DMS 273 (cell line): Measurements from ENCODE around the gene BCAS4.

Experiments
- DNase-seq: peaks from one replicate; lab custom pipeline; 2025; ENCODE audit not compliant: unreplicated experiment; lab: John Stamatoyannopoulos, UW

The BCAS4 gene

DNA sequence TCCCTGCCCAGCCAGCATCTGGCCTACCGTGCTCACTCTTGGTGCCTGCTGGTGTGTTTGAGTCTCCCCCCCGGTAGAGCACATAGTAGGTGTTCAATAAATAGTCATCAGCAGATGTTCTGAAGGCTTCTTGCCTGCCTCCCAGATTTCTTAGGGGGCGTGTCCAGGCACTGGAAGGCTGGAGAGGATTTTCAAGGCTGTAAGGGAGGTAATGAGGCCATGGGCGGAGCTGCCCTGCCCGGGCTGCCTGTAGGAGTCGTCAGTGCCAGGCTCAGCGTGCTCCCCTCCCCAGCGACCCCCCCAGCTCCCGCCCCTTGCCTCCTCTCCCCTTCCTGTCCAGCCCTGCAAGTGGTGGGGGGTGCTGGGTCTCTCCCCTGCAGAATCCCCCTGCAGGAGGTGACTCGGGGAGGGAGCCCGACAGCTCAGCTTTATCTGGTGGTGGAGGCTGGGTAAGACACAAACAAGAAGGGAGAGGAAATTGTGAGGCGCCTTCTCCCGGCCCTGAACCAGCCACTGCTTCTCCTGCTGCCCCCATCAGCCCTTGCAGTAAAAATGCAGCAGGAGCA, 55.9 kb downstream of the BCAS4 start:
- no peak for DNase-seq

DNA sequence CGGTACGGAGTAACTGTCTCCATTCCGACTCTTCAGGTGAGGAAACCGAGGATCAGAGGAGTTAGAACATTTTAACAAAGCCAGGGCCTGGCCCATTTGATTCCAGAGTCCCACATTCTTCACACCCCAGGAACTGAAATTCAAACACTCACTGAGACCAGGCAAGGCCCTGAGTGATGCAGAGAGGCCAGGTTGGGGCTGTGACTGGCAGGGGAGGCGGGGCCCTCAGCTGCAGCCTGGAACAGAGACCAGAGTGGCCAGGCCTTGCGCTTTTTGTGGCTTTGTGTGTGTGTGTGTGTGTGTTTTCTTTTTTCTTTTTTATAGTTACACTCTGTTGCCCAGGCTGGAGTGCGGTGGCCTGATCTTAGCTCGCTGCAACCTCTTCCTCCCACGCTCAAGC, 57.2 kb downstream of the BCAS4 start:
- DNase-seq, result no peak

DNA sequence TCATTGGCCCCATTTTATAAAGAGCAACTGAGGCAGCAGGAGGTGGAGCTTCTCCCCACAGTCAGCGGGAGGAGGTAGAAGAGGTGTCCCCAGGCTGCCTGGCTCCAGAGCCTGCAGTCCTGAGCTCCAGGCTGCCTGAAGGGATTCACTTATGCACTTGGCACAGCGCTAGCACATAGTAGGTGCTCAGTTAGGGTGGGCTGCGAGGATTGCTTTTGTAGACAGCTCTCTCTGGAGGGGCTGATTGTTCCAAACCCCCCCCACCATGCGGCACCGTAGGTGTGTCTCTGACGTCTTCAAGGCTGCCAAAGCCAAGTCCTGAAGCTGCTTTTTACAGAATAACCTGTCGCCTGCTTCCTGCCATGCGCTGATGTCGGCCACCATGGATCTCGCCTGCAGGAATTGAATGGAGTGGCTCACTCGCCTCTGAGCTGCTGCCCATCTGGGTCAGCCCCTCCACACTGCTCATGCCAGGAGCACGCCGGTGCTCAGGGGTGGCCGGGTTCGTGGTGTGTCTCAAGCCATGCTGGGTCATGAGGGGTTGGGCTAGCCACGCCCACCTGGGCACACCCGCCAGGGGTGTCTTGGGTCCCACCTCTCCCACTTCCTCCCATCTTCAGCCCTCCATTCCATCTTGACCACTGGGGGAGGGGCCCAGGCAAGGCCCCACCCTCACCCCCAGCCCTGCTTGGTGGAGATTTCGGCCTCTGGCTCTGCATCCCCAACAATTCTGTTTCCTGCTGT, 59.8 kb downstream of the BCAS4 start:
- DNase-seq, result no peak

DNA sequence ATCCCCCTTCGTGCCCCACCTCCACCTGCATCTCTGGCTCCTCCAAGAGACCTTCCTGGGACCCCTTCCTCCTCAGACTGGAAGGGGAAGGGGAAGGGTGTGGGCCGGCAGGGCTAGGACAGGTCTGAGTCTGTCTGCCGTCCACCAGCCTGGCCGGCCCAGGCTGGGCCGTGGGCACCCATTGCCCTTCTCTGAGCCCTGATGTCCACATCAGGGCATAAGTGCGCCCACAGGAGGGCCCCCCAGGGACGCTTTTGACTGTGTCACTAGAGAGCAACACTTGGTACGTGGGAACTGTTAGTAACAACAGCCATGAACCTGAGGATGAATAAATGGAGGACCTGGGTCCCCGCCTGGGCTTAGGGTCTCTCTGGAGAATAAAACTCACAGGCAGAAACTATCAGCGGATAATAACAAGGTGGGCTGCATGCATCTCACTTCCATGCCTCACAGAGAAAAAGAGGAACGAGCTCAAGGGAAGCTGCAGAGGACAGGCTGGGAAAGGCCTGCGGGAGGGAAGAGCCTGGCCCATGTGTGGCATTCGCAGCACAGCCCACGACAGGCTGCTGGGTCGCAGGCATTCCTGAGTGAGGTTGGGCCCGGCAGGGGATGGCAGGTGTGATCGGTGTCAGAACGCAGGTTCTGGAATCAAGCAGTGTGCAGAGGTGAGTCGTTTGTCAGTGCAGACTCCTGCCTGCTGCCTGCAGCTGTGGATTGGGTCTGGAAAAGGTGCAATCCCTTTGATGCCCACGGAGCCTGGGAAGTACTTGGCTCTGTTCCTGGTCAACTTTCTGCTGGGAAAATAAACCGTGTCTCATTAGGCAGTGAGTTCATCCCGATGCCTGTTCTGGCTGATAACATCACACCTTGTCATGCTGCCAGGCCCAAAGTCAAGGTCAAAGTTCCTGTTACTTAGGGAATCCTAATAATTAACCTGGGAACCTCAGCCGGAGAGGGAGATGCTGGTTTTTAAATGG, 60.9 kb downstream of the BCAS4 start:
- peak; percentile 61 for DNase-seq

DNA sequence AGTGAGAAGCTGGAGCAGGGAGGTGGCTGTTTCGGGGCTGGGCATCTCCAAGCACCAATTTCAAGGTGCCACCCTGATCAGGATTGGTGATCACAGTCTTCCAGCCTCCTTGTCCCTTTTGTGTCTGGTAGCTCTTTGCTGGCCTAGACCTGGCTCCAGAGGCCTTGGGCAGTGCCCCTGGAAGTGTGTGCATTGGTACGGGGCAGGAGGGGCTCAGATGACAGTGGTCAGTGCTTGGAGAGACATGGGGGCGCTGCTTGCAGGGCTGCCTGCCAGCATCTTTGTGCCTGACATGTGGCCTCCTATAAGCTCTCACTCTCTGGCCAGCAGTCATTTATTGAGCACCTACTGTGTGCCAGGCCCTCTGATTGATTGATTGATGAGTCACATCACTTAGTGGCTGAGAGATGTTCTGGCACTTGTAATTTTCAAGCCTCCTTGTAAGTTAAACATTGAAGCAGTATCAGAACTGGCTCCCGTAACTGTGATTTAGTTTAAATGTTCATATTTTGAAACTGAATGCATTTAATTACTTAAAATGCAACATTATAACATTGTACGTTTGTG, 61.7 kb downstream of the BCAS4 start:
- DNase-seq, result no peak

DNA sequence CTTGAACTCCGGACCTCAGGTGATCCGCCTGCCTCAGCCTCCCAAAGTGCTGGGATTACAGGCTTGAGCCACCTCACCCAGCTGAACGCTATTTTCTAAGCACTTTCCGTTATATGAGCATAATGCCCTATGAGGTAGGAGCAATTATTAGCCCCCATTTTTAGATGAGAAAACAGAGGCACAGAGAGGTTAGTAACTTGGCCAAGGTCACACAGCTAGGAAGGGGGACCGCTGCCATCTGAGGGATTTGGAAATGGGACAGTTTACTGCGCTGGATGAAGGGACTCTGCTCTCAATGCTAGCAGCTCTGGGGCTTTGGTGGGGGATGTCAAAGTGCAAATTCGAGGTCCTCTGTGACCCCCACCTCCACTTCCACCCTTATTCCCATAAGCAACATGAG, 62.5 kb downstream of the BCAS4 start:
- no peak for DNase-seq

DNA sequence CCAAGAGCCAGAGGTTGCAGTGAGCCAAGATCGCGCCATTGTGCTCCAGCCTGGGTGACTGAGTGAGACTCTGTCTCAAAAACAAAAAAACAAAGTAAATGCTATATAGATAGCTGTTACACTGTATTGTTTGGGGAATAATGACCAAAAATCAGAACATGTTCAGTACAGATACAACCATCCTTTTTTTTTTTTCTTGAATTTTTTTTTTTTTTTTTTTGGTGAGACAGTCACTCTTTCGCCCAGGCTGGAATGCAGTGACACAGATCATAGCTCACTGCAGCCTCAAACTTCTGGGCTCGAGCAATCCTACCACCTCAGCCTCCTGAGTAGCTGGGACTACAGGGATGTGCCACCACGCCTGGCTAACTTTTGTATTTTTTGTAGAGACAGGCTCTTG, 63.7 kb downstream of the BCAS4 start:
- DNase-seq, result no peak

DNA sequence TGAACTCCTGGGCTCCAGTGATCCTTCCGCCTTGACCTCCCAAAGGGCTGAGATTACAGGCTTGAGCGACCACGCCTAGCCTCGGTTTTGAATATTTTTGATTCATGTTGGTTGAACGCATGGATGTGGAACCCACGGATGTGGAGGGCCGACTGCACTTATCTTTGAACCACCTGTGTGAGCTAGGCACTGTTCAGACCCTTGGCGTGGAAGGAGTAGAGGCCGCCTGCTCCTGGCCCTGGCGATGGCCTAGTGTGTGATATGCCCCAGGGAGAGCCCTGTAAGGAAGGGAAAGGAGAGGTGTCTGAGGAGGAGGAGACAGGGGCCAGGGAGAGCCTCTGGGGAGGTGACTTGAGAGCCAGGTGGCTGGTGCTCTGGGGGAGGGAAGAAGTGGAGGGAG, 64.3 kb downstream of the BCAS4 start:
- DNase-seq, result no peak

DNA sequence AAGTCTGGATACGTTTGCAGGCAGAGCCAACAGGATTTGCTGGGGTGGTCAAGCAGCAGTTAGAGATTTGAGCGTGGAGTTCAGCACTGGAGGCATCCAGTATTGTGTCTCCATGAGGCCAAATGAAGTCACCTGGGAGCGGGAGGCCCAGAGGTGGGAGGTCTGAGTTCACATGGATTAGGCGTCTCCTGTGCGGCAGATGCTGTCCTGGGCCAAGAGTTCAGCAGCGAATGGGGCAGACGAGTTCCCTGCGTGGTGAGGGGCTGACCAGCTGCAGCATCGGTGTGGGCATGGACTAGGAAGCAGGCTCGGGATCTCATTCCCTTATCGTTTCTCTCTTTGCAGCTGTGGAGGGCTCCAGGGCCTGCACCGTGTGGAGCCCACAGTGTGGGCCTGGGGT, 66.2 kb downstream of the BCAS4 start:
- DNase-seq, result peak; percentile 15

DNA sequence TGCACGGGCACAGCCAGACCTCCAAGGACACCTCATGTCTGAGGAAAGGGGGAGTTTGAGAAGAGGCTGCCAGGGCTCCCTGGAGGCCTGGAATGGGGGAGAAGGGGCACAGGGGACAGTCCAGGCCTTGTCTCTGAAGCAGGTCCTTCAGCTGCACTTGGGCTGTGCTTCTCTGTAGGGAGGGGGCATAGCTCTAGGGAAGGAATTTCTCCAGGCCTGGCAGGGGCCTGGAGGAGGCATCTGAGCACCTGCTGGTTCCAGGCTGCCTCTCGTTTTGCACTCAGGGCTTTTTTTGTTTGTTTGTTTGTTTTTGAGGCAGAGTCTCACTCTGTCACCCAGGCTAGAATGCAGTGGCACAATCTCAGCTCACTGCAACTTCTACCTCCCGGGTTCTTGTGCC, 67.7 kb downstream of the BCAS4 start:
- DNase-seq, result no peak

DNA sequence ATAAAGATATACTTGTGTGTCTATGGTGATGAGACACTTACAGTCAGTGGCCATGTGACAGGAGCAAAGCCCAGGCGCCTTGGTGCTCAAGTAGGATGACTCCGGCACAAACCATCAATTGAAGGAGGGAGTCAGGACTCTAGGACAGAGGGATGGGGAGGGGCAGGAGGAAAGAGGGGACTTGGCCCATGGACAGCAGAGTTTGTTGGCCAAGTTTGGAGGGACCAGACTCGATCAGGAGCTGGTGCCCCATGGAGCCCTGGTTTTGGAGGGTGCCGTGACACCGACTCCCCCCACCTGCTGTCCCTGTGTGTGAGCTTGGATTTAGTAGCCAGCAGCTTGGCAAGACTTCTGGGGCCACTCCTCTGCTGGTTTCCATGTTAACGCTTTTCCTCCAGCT, 70.3 kb downstream of the BCAS4 start:
- no peak for DNase-seq

DNA sequence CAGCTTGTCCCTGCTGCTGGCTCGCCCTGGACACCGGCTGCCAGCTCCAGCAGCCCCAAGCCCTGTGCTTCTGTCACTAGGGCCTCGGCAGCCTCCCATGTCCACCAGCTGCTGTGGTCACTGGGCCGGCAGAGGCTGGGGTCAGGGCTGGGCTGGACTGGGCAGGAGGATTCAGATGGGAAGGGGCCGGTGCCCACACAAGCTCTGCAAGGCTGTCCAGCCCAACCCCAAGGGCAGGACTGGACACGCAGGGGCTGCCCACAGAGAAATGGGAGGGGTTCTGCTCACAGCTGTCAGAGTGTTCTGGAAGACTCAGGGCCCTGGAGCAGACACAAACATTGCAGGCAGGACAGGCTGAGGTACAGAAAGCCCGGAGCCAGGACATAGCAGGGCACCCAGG, 70.7 kb downstream of the BCAS4 start:
- no peak for DNase-seq

DNA sequence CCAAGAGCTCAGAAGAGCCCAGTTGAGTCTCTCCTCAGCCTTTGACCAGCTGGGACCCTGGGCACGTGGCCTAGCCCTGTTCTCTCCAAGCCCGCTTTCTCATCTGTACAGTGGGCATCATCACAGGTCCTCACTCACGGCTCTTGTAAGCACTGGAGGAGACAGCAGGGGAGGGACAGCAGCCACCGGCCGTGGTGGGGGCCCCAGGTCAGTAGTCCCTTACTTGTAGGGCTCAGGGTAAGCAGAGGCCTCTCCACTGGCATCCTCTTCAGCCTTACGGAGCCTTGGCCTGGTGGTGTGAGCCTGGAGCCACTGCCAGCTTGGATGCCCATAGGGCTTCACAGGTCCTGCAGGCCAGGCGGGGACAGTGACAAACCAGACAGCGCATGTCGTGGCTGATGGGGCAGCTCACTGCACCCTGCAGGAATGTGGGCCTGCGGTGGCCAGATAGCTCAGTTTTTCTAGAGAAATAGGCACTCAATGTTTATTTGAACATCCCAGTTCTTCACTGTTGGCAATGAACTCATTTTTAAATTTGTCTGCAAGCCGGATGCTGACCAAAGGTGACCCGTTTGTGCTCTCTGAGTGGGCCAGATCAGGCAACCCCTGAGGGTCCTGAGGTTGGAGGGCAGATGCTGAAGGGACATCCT, 71.3 kb downstream of the BCAS4 start:
- DNase-seq, result no peak

DNA sequence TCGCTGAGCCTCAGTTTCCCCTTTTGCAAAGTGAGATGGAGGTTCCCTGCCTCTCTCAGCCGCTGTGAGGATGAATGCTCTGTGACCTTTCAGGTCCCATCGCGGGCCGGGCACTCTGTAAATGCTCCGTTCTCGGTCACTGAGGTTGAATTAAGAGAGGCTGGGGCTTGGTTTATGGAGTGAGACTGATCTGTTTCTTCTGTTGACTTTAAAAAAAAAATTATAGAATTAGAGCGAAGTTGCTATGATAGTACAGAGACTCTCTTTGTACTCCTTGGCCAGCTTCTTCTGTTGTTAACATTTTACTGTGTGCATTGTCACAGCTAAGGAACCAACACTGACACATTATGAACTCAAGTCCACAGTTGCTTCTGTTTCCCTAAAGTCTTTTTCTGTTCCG, 72.0 kb downstream of the BCAS4 start:
- no peak for DNase-seq

DNA sequence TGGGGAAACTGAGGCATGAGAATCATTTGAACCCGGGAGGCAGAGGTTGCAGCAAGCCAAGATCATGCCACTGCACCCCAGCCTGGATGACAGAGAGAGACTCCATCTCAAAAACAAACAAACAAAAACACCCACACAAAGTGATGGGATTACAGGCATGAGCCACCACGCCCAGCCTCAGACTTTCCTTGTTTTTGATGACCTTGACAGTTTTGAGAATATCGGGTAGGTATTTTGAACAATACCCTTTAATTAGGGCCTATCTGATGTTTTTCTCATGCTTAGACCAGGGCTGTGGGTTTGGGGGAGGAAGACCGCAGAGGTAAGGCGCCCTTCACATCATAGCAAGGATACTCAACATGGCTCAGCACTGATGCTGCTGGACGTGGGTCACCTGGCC, 72.9 kb downstream of the BCAS4 start:
- no peak for DNase-seq

DNA sequence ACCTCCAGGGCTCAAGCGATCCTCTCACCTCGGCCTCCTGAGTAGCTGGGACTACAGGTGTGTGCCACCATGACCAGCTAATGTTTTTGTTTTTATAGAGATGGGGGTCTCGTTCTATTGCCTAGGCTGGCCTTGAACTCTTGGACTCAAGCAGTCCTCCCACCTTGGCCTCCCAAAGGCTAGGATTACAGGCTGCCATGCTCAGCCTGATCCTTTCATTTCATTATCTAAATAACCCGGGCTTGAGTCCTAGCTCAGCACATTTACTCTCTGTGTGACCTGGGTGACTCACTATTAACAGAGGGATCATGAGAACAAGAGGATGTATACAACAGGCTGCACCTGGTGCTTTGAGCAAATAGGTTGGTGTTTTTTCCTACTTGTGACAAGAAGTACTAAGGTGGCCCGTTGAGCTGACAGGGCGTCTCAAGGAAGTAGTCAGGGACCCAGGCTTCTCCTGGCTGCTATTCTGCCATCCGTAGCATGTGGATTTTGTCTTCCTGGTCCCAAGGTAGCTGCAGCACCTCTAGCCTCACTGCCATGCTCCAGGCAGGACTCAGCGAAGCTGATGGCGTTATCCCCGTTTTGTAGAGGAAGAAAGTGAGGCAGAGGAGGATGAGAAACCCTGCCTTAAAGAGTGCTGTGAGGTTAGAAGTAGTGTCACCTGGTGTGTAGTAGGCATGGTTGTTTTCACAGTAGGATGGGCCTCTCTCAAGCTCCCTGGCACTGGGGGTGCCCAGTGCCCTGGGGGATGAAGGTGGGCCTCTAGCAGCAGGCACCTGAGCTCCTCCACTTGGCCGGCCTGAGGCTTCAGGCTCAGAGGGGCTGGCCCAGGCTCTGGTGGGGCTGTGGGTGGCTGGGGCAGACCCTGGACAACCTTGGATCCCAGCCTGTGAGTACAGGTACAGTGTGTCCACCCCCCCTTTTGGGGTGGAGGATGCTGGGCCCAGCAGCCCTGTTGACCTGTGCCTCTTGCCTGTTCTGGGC, 73.9 kb downstream of the BCAS4 start:
- DNase-seq, result no peak

DNA sequence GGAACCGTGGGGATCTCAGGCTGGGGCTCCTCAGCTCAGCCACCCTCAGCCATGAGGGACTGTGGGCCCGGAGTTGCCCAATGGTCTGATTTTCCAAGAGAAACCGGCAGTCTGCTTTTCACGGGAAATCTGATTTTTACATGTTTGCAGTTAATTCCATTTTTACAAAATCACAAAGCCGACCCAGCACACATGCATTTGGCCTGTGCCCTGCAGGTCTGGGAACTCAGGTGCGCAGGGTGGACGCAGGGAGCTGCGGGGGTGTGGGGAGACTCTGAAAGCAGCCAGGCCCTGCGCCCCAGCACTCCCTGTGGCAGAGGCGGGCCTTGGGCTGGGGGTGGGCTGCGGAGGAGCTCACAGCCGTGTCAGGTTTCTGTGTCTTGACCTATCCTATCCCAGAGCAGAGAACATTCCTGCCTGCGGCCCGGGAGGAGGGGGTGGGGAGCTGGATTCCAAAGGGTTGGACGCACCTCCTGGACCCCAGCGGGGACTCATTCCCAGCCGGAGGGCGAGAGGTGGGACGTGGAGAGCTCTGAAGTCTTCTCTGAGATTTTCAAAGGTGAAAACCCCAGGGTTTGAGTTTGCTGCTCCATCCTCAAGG, 75.8 kb downstream of the BCAS4 start:
- no peak for DNase-seq

DNA sequence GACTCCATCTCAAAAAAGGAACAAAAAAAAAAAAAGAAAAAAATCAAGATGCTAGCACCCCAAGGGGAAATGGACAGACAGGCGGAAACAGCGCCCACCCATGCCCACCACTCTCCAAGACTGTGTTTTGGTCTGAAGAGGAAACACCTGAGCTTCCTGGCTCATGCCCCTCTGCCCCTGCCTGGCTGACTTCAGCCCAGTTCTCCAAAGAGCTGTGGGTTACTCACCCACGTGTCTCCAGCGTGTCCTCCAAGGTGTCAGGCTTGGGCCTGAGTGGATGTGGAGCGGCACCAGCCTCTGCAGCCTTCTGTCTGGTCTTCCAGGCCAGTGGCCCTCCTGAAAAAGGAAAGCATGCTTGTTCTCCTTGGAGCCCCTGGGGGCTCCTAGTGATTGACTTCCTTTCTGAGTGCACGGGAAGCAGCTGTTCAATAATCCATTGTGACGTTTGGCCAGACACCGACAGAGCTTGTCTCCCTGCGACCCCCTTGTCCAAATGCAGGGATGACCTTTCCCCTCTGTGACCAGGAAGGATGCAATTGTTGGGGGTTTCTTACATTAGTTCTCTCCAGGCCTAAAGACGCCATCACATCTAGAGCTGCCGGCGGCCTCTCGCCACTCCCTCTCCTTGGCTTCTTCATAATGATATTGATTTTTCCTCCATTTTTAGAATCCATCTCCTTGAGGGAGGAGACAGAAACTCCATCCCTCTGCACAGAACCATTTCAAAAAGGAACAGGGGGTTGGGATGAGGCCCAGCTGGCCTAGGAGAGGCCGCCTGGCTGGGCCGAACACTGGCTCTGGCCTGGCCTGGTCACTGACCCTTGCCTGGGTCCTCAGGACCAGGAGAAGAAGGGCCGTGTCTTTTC, 77.9 kb downstream of the BCAS4 start:
- no peak for DNase-seq

DNA sequence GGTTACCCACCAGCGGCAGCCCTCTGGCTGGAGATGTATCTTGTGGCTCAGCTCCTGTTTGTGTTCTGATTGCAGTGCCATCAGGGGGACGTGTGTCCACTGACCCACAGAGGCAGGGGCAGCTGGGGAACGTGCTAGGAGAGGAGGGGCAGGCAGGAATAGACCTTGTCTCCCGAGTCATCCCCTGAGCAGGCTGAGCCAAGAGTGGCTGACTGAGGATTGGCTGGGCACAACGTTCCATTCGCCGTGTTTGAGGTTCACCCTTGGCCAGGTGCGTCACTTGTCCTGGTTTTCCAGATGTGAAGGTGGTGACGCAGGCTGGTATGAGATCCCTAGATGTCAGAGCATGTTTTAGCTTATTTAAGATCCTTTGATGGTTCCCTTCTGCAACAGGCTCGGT, 78.7 kb downstream of the BCAS4 start:
- no peak for DNase-seq
